ENCODE results near the gene ACOT11.

DNA sequence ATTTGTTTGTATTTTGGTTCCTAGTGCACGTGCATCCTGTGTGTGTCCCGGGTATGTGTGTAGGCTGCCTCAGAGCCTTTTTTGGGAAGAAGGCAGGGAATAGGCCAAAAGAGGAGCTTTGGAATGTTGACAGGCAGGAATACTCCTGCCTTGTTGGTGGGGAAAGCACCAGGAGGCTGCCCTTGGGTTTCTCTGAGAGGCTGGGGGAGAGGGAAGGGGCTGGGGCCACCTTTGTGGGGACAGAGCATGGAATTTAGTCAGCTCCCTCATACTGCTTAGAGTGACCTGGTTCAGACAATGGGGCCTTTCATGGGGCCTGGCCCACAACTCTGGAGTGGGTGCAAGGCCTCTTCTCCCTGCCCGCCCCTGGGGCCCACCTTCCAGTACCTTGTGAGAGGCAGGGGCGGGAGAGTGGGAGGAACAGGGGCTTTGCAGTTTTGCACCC lies 31.3 kb downstream of the ACOT11 start:
- TF ChIP-seq ZNF232 (CRISPR knock-in tag; IDR thresholded peaks at IDR 0.05), result no peak
- TF ChIP-seq, protein P1, sequence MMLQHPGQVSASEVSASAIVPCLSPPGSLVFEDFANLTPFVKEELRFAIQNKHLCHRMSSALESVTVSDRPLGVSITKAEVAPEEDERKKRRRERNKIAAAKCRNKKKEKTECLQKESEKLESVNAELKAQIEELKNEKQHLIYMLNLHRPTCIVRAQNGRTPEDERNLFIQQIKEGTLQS (CRISPR knock-in tag; conservative IDR thresholded peaks at IDR 0.05), result no peak
- TF ChIP-seq, protein P2, sequence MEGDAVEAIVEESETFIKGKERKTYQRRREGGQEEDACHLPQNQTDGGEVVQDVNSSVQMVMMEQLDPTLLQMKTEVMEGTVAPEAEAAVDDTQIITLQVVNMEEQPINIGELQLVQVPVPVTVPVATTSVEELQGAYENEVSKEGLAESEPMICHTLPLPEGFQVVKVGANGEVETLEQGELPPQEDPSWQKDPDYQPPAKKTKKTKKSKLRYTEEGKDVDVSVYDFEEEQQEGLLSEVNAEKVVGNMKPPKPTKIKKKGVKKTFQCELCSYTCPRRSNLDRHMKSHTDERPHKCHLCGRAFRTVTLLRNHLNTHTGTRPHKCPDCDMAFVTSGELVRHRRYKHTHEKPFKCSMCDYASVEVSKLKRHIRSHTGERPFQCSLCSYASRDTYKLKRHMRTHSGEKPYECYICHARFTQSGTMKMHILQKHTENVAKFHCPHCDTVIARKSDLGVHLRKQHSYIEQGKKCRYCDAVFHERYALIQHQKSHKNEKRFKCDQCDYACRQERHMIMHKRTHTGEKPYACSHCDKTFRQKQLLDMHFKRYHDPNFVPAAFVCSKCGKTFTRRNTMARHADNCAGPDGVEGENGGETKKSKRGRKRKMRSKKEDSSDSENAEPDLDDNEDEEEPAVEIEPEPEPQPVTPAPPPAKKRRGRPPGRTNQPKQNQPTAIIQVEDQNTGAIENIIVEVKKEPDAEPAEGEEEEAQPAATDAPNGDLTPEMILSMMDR (IDR thresholded peaks at IDR 0.05), result no peak
- no peak for TF ChIP-seq SMAD3 (CRISPR knock-in tag; IDR thresholded peaks at IDR 0.05; ENCODE audit: borderline replicate concordance)
- TF ChIP-seq PRRX2 (CRISPR knock-in tag; IDR thresholded peaks at IDR 0.05), result no peak
- TF ChIP-seq, protein P3, sequence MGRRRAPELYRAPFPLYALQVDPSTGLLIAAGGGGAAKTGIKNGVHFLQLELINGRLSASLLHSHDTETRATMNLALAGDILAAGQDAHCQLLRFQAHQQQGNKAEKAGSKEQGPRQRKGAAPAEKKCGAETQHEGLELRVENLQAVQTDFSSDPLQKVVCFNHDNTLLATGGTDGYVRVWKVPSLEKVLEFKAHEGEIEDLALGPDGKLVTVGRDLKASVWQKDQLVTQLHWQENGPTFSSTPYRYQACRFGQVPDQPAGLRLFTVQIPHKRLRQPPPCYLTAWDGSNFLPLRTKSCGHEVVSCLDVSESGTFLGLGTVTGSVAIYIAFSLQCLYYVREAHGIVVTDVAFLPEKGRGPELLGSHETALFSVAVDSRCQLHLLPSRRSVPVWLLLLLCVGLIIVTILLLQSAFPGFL (CRISPR knock-in tag; IDR thresholded peaks at IDR 0.05; ENCODE audit: borderline replicate concordance), result no peak
- no peak for TF ChIP-seq IRF2 (CRISPR knock-in tag; IDR thresholded peaks at IDR 0.05; ENCODE audit: borderline replicate concordance, low read depth)
